B cell (primary cell): ENCODE measurements around the gene VWA5A. TPM values are rescaled to one million over a fixed set of nuclear protein-coding genes. Genes with fewer than 3 reads are reported as not detected.

Experiments used
- ATAC-seq: fragments of 200-7000 bp; cut with Tn5 transposase; one replicate; pipeline ENCODE4 v1.10.0; 2021; ENCODE audit warnings: low read depth, mild to moderate bottlenecking, moderate number of reproducible peaks, moderate library complexity
- CTCF ChIA-PET: fragments of 350-600 bp; sonication (Branson Sonifier 250); formaldehyde crosslinking; loops from one replicate; lab custom pipeline; 2021; ENCODE audit warnings: antibody characterized with exemption, inconsistent platforms; lab: Charles Lee
- POLR2A ChIA-PET: fragments of 350-600 bp; sonication (Branson Sonifier 250); formaldehyde crosslinking; loops from one replicate; lab custom pipeline; 2021; ENCODE audit warnings: antibody characterized with exemption; lab: Charles Lee
- DNase-seq: peaks from one replicate; pipeline ENCODE4 v3.0.0; 2013
- H2AFZ ChIP-seq: 2 replicates; pipeline ENCODE4 v1.6.1; 2012; ENCODE audit warnings: mild to moderate bottlenecking, low read depth, low read length; ENCODE audit not compliant: insufficient read depth, poor library complexity, severe bottlenecking
- H3K27ac ChIP-seq, 2 donors: 1 replicate in 1 of 2; 2 replicates in 1 of 2; pipeline ENCODE4 v1.5.1; 2012 to 2013; ENCODE audit warnings: low read length in 2 of 2, mild to moderate bottlenecking in 2 of 2, moderate library complexity in 1 of 2
- H3K27me3 ChIP-seq, 4 experiments: fragments of 200-600 bp in 1 of 4; sonication (generic) in 1 of 4; replicated peaks in 1 of 4; 1 replicate in 2 of 4; 2 replicates in 2 of 4; pipeline versions ENCODE4 v1.6.1 to v1.7.0; 2013 to 2016; ENCODE audit warnings: low read length in 3 of 4, mild to moderate bottlenecking in 2 of 4, mixed read lengths in 1 of 4, moderate library complexity in 1 of 4; ENCODE audit not compliant: insufficient read depth in 4 of 4, control insufficient read depth in 3 of 4; ENCODE audit errors: control extremely low read depth in 1 of 4
- H3K36me3 ChIP-seq, 2 experiments: replicated peaks in 1 of 2; 1 replicate in 1 of 2; 2 replicates in 1 of 2; pipeline versions ENCODE4 v1.6.1 to v1.7.1; 2013; ENCODE audit warnings: low read length in 1 of 2; ENCODE audit not compliant: insufficient read depth in 2 of 2, control insufficient read depth in 1 of 2; ENCODE audit errors: control extremely low read depth in 1 of 2, extremely low read depth in 1 of 2
- H3K4me1 ChIP-seq, 2 donors: fragments of 200-600 bp in 1 of 2; sonication (generic) in 1 of 2; 1 replicate in 1 of 2; 2 replicates in 1 of 2; pipeline versions ENCODE4 v1.5.1 to v1.6.1; 2013 to 2017; ENCODE audit warnings: low read length in 2 of 2; ENCODE audit not compliant: control insufficient read depth in 2 of 2, insufficient read depth in 2 of 2
- H3K4me2 ChIP-seq: replicated peaks from 2 replicates; pipeline ENCODE3; 2012; ENCODE audit warnings: mild to moderate bottlenecking, low read depth, low read length; ENCODE audit not compliant: poor library complexity, severe bottlenecking
- H3K4me3 ChIP-seq, 5 experiments: fragments of 200-600 bp in 1 of 5; sonication (generic) in 1 of 5; 1 replicate in 3 of 5; 2 replicates in 2 of 5; pipeline versions ENCODE4 v1.5.1 to v1.7.0; 2011 to 2016; ENCODE audit warnings: low read length in 4 of 5, mild to moderate bottlenecking in 4 of 5, low read depth in 2 of 5, control low read depth in 1 of 5, moderate library complexity in 1 of 5; ENCODE audit not compliant: insufficient read depth in 1 of 5; ENCODE audit errors: control extremely low read depth in 1 of 5, extremely low read depth in 1 of 5
- H3K79me2 ChIP-seq: fragments of 200-600 bp; sonication (generic); one replicate; pipeline ENCODE4 v1.6.0; 2016; ENCODE audit warnings: low read length; ENCODE audit not compliant: control insufficient read depth, insufficient read depth
- H3K9ac ChIP-seq: fragments of 200-600 bp; sonication (generic); 2 replicates; pipeline ENCODE4 v1.6.1; 2017; ENCODE audit warnings: mild to moderate bottlenecking, low read length, moderate library complexity
- H3K9me3 ChIP-seq, 3 donors: one replicate each; pipeline versions ENCODE4 v1.6.1 to v1.7.1; 2013; ENCODE audit warnings: low read length in 2 of 3; ENCODE audit not compliant: control insufficient read depth in 2 of 3, insufficient read depth in 1 of 3; ENCODE audit errors: control extremely low read depth in 1 of 3
- H4K20me1 ChIP-seq: 2 replicates; pipeline ENCODE4 v1.6.0; 2012; ENCODE audit warnings: mild to moderate bottlenecking, low read length; ENCODE audit not compliant: insufficient read depth, control insufficient read depth, poor library complexity, severe bottlenecking
- H3K27ac Mint-ChIP-seq: one replicate; pipeline ENCODE4 v1.8.0; 2021; ENCODE audit warnings: mixed read lengths
- H3K27me3 Mint-ChIP-seq: one replicate; pipeline ENCODE4 v1.8.0; 2021; ENCODE audit warnings: mixed read lengths
- H3K4me1 Mint-ChIP-seq: one replicate; pipeline ENCODE4 v1.8.0; 2021; ENCODE audit warnings: mixed read lengths
- H3K4me3 Mint-ChIP-seq: one replicate; pipeline ENCODE4 v1.8.0; 2021; ENCODE audit warnings: mixed read lengths
- H3K9me3 Mint-ChIP-seq: one replicate; pipeline ENCODE4 v1.8.0; 2022; ENCODE audit warnings: mixed read lengths; ENCODE audit not compliant: insufficient read depth
- EZH2 ChIP-seq: IDR thresholded peaks from 2 replicates; pipeline ENCODE4 v1.6.1; 2012; ENCODE audit warnings: borderline replicate concordance, low read depth, mild to moderate bottlenecking, moderate library complexity, low read length; ENCODE audit not compliant: insufficient read depth, poor library complexity, severe bottlenecking
- WGBS: methylation state at CpG from one replicate; pipeline ENCODE4 v1.1.5; 2013; ENCODE audit warnings: missing lambda C conversion rate; ENCODE audit not compliant: insufficient coverage; 5-methylcytosine and 5-hydroxymethylcytosine counted together
- intact Hi-C: fragments of 100-400 bp; cut with micrococcal nuclease; formaldehyde crosslinking; loops from one replicate; pipeline ENCODE4 v1.10.0; 2022
- polyA plus RNA-seq: library from polyadenylated mRNA; depleted of rRNA; stranded (reverse); fragments of >200 nt; gene quantifications from 2 replicates; pipeline ENCODE4 v1.2.3, GENCODE V29; 2012
- total RNA-seq, 2 donors: library from RNA; stranded (reverse); fragments of 120-200 nt in 1 of 2; gene quantifications; 1 replicate in 1 of 2; 2 replicates in 1 of 2; pipeline versions ENCODE4 v1.2.3 to v1.2.4, GENCODE V29; 2013 to 2022
- TF ChIP-seq, protein P1 (sequence below): fragments of 200-600 bp; IDR thresholded peaks from one replicate; pipeline ENCODE4 v1.8.0; 2022; ENCODE audit warnings: antibody characterized with exemption, mild to moderate bottlenecking

VWA5A gene
- total and polyA plus RNA-seq, 2 donors (not counting 1 experiment from before 2014, with no cell fraction given): 4.9 to 6.3 TPM

GRCh38 chr11:124143034-124143433, 27.8 kb downstream of the VWA5A start:
- POLR2A ChIA-PET: no interaction called here
- ATAC-seq: no peak
- CTCF ChIA-PET: interaction anchor here (1.0 kb wide), 1 partner anchor 12 kb away, joined by 3 read pairs; no protein-coding TSS in a partner anchor
- intact Hi-C loops: no loop called here
- H3K9ac ChIP-seq: no peak overlapping the region
- H3K4me3 Mint-ChIP-seq: no peak overlapping the region
- peaks cover 0 to 12% (median 4%) of the 10 kb centered on the region in 3 donors for H3K9me3 ChIP-seq
- H3K4me2 ChIP-seq: no peak overlapping the region
- H3K27ac Mint-ChIP-seq: no peak overlapping the region
- no peaks in the 10 kb centered on the region for H3K4me1 ChIP-seq
- H3K36me3 ChIP-seq: peaks cover 0 to 2% of the 10 kb centered on the region in 2 experiments
- no peaks in the 10 kb centered on the region for H3K79me2 ChIP-seq
- no peaks in the 10 kb centered on the region for H3K27me3 Mint-ChIP-seq
- H4K20me1 ChIP-seq: no peaks in the 10 kb centered on the region
- H3K9me3 Mint-ChIP-seq: peaks cover 12% of the 10 kb centered on the region
- no peak overlapping the region for H3K27ac ChIP-seq
- H2AFZ ChIP-seq: no peak overlapping the region
- no CpG with 5 or more reads among the region's 2 CpGs for WGBS
- no peak for DNase-seq
- H3K27me3 ChIP-seq: no peaks in the 10 kb centered on the region
- H3K4me1 Mint-ChIP-seq: no peaks in the 10 kb centered on the region
- H3K4me3 ChIP-seq: no peak overlapping the region
- TF ChIP-seq, protein P1, sequence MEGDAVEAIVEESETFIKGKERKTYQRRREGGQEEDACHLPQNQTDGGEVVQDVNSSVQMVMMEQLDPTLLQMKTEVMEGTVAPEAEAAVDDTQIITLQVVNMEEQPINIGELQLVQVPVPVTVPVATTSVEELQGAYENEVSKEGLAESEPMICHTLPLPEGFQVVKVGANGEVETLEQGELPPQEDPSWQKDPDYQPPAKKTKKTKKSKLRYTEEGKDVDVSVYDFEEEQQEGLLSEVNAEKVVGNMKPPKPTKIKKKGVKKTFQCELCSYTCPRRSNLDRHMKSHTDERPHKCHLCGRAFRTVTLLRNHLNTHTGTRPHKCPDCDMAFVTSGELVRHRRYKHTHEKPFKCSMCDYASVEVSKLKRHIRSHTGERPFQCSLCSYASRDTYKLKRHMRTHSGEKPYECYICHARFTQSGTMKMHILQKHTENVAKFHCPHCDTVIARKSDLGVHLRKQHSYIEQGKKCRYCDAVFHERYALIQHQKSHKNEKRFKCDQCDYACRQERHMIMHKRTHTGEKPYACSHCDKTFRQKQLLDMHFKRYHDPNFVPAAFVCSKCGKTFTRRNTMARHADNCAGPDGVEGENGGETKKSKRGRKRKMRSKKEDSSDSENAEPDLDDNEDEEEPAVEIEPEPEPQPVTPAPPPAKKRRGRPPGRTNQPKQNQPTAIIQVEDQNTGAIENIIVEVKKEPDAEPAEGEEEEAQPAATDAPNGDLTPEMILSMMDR: no peak
- TF ChIP-seq EZH2: no peak

- Mint-ChIP-seq H3K4me3 (no peak overlapping the region), H3K4me1 (peaks cover 4% of the 10 kb centered on the region), H3K27ac (no peak overlapping the region), H3K9me3 (no peaks in the 10 kb centered on the region), H3K27me3 (no peaks in the 10 kb centered on the region)
- Histone ChIP-seq H3K9me3 (no peaks in the 10 kb centered on the region), H3K9ac (no peak overlapping the region), H3K4me3 (no peak overlapping the region), H3K36me3 (no peaks in the 10 kb centered on the region), H3K4me1 (no peaks in the 10 kb centered on the region), H2AFZ (no peak overlapping the region), H4K20me1 (no peaks in the 10 kb centered on the region), H3K27ac (no peak overlapping the region), H3K79me2 (no peaks in the 10 kb centered on the region), H3K27me3 (no peaks in the 10 kb centered on the region), H3K4me2 (no peak overlapping the region)
- TF ChIP-seq EZH2: no peak
- TF ChIP-seq, protein P1: no peak
- ChIA-PET POLR2A (no interaction called here), CTCF (no interaction called here)
- WGBS: 100% methylated on average over 1 of the region's 2 CpGs
- intact Hi-C loops: no loop called here
- DNase-seq (no peak), ATAC-seq (no peak)
These were observed 32.7 kb downstream of the VWA5A start for GRCh38 chr11:124147951-124148350.
